MCF 10A (cell line): Measurements from ENCODE around the gene TMEM59L. TPM values are rescaled to one million over a fixed set of nuclear protein-coding genes. Genes with fewer than 3 reads are reported as not detected.

Source experiments
- BruUV-seq: library from RNA; stranded (reverse); fragments of 400-500 nt; replicated peaks from 2 replicates; lab custom pipeline; 2021; lab: Mats Ljungman, UMichigan
- CTCF ChIA-PET: fragments of 300-600 bp; sonication (Branson Sonifier 250); formaldehyde crosslinking; extraction: SDS; loops from one replicate; lab custom pipeline; 2021; ENCODE audit warnings: antibody characterized with exemption, inconsistent platforms; lab: Yijun Ruan, JAX
- POLR2A ChIA-PET: fragments of 300-600, 350-650 bp; sonication (Branson Sonifier 250); formaldehyde crosslinking; extraction: SDS; loops from one replicate; lab custom pipeline; 2020; ENCODE audit warnings: antibody characterized with exemption, inconsistent platforms; lab: Yijun Ruan, JAX
- DNase-seq: peaks from one replicate; pipeline ENCODE4 v3.0.0-alpha.2; 2018; ENCODE audit not compliant: unreplicated experiment
- H3K27ac Mint-ChIP-seq: one replicate; pipeline ENCODE4 v1.8.0; 2022; ENCODE audit warnings: mild to moderate bottlenecking, low read depth, mixed read lengths; ENCODE audit not compliant: unreplicated experiment
- H3K27me3 Mint-ChIP-seq: one replicate; pipeline ENCODE4 v1.8.0; 2022; ENCODE audit warnings: mixed read lengths; ENCODE audit not compliant: insufficient read depth, unreplicated experiment
- H3K36me3 Mint-ChIP-seq: one replicate; pipeline ENCODE4 v1.8.0; 2022; ENCODE audit warnings: mild to moderate bottlenecking, moderate library complexity, mixed read lengths; ENCODE audit not compliant: insufficient read depth, unreplicated experiment
- H3K4me1 Mint-ChIP-seq: one replicate; pipeline ENCODE4 v1.8.0; 2022; ENCODE audit warnings: mixed read lengths; ENCODE audit not compliant: insufficient read depth, unreplicated experiment
- H3K4me3 Mint-ChIP-seq: one replicate; pipeline ENCODE4 v1.8.0; 2022; ENCODE audit warnings: mild to moderate bottlenecking, moderate library complexity, mixed read lengths; ENCODE audit not compliant: unreplicated experiment
- H3K9me3 Mint-ChIP-seq: one replicate; pipeline ENCODE4 v1.8.0; 2022; ENCODE audit warnings: mixed read lengths; ENCODE audit not compliant: unreplicated experiment
- CTCF ChIP-seq: fragments of 200-600 bp; IDR thresholded peaks from one replicate; pipeline ENCODE4 v1.8.0; 2022; ENCODE audit warnings: antibody characterized with exemption, mild to moderate bottlenecking; ENCODE audit not compliant: unreplicated experiment
- intact Hi-C: fragments of 100-400 bp; cut with micrococcal nuclease; formaldehyde crosslinking; loops from 2 replicates; pipeline ENCODE4 v1.14.1; 2022
- total RNA-seq: library from RNA; stranded (reverse); gene quantifications from 2 replicates; pipeline ENCODE4 v1.2.3, GENCODE V29; 2022

TMEM59L gene
- total RNA-seq, 1 experiment from 2014 or later, result 0.33 TPM

- no peak for DNase-seq
- H3K4me1 Mint-ChIP-seq, result peaks cover 5% of the 10 kb centered on the region
- CTCF ChIA-PET, result interaction anchor here (0.6 kb wide), 3 partner anchors 16 to 670 kb away, joined by 4 to 5 read pairs (median 4); no protein-coding TSS in a partner anchor
- no TSS peak for BruUV-seq
- no peak for TF ChIP-seq CTCF
- peak overlapping the region; percentile 40 for H3K27ac Mint-ChIP-seq
- no peaks in the 10 kb centered on the region for H3K36me3 Mint-ChIP-seq
- intact Hi-C loops, result no loop called here
- POLR2A ChIA-PET, result no interaction called here
- no peaks in the 10 kb centered on the region for H3K9me3 Mint-ChIP-seq
- H3K27me3 Mint-ChIP-seq, result peaks cover 43% of the 10 kb centered on the region
- H3K4me3 Mint-ChIP-seq, result peak overlapping the region; percentile 35
Observed at GRCh38 chr19:18605196-18605545, 7.5 kb upstream of the TMEM59L start.

GRCh38 chr19:18605546-18606280, 7.0 kb upstream of the TMEM59L start:
- Mint-ChIP-seq H3K9me3 (no peaks in the 10 kb centered on the region), H3K4me1 (peaks cover 5% of the 10 kb centered on the region), H3K27ac (peak overlapping the region; percentile 40), H3K36me3 (no peaks in the 10 kb centered on the region), H3K27me3 (peaks cover 47% of the 10 kb centered on the region), H3K4me3 (peak overlapping the region; percentile 35)
- ChIA-PET CTCF (interaction anchor here (0.6 kb wide), 3 partner anchors 17 to 669 kb away, joined by 4 to 5 read pairs (median 4); no protein-coding TSS in a partner anchor), POLR2A (no interaction called here)
- BruUV-seq, result no TSS peak
- intact Hi-C loops, result no loop called here
- TF ChIP-seq CTCF, result no peak
- no peak for DNase-seq

- H3K4me1 Mint-ChIP-seq, result peaks cover 5% of the 10 kb centered on the region
- no peak for TF ChIP-seq CTCF
- DNase-seq, result no peak
- peak within 1 kb of the TSS; percentile 72 for H3K4me3 Mint-ChIP-seq
- CTCF ChIA-PET, result interaction anchor here (1.5 kb wide), 1 partner anchor 18 kb away, joined by 3 read pairs; the partner anchor contains the start of gene REX1BD
- no TSS peak for BruUV-seq
- H3K27ac Mint-ChIP-seq, result peak within 1 kb of the TSS; percentile 40
- H3K36me3 Mint-ChIP-seq, result no peaks in the 10 kb centered on the region
- H3K9me3 Mint-ChIP-seq, result no peaks in the 10 kb centered on the region
- POLR2A ChIA-PET, result interaction anchor here (0.6 to 1.4 kb wide), 2 partner anchors 17 to 48 kb away, joined by 3 to 6 read pairs; partner anchors contain the start of gene REX1BD
- peaks cover 56% of the 10 kb centered on the region for H3K27me3 Mint-ChIP-seq
- intact Hi-C loops, result no loop called here
Observed at GRCh38 chr19:18606281-18607225, 6.1 kb upstream of the TMEM59L start, which contains the start of gene CRLF1. TSS of gene CRLF1 (minus strand) at chr19:18606799. CDS start at chr19:18606656, 143 bp downstream.
